Measurements from ENCODE around the gene ATP10A.
A peak's percentile ranks its signal among the peaks of the same experiment; 100 is the strongest.
"Not testable (repeated sequence)": the region's sequence is repeated elsewhere in the genome, so short reads cannot be mapped to it uniquely, and the experiment has no call there.

ATP10A gene

GRCh38 chr15:25641361-25641760 lies 221.8 kb downstream of the ATP10A start:
- H3K4me3 ChIP-seq (ENCODE audit: control insufficient read depth, low read depth, low read length) = no peak overlapping the region
- TF ChIP-seq CTCF (conservative IDR thresholded peaks at IDR 0.05; ENCODE audit: control insufficient read depth, insufficient read depth, low read depth, low read length) = no peak
- DNase-seq (ENCODE audit: low read depth) = no peak

DNA sequence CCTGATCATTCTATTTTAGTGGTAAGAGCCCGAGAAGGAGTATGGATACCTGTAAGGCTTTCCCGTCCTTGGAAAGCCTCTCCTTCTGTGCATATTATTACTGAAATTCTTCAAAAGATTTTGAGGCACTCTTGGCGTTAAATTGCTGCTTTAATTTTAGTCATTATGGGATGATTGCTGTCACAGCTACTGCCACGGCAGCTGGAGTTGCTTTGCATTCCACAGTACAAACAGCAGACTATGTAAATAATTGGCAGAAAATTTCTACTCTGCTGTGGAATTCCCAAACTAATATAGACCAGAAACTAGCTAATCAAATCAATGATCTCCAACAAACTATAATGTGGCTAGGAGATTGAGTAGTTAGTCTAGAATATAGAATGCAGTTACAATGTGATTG lies 222.2 kb downstream of the ATP10A start:
- not testable (repeated sequence) for DNase-seq (ENCODE audit: low read depth); H3K4me3 ChIP-seq (ENCODE audit: control insufficient read depth, low read depth, low read length)

DNA sequence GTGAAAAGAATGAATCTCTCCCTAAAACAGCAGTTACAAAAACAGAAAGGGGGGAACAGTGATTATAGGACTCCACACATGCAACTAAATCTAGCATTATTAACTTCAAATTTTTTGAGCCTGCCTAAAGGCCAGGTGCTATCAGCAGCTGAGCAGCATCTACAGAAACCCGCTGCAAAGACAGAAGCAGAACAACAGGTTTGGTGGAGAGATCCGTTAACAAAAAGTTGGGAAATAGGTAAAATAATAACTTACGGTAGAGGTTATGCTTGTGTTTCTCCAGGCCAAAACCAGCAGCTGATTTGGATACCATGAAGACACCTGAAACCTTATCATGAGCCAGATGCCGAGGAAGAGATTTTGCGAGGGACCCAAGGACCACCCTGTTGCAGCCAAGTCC lies 222.7 kb downstream of the ATP10A start:
- no peak for TF ChIP-seq CTCF (conservative IDR thresholded peaks at IDR 0.05; ENCODE audit: control insufficient read depth, insufficient read depth, low read depth, low read length)
- DNase-seq (ENCODE audit: low read depth) = no peak

DNA sequence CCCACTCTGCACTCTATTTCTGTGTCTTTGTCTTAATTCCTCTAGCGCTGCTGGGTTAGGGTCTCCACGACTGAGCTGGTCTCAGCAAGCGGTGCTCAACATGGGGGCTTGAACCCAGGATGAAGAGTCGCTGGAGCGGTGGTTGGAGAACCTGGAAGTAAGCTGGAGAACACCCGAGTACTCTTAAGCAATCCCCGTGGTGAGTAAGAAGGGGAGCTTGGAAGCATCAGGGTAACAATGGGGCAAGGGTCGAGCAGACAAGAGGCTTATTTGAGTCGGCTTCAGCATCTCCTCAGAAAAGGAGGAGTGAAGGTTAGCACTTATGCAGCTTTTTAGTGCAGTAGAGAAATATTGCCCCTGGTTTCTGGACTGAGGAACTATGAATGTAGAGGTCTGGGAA lies 226.6 kb downstream of the ATP10A start:
- peak; percentile 47 for DNase-seq (ENCODE audit: low read depth)
- not testable (repeated sequence) for H3K4me3 ChIP-seq (ENCODE audit: control insufficient read depth, low read depth, low read length)

More for the DNA sequence above, 222.7 kb downstream of the ATP10A start:
- H3K4me3 ChIP-seq (ENCODE audit: control insufficient read depth, low read depth, low read length) = no peak overlapping the region

DNA sequence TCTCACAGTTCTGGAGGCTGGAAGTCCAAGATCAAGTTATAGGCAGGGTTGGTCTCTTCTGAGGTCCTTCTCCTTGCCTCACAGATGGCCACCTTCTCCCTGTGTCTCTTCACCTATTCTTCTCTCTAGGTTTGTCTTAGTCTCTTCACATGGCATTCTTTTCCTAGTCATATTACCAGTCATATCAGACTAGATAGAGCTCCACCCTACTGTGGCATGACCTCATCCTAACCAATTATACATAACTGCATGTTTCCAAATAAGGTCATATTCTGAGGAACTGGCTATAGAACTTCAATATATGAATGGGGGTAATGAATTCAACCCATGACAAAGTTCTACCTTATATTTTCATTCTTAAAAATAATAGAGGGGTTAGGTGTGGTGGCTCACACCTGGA lies 227.9 kb downstream of the ATP10A start:
- no peak overlapping the region for H3K4me3 ChIP-seq (ENCODE audit: control insufficient read depth, low read depth, low read length)
- no peak for TF ChIP-seq CTCF (conservative IDR thresholded peaks at IDR 0.05; ENCODE audit: control insufficient read depth, insufficient read depth, low read depth, low read length)
- peak; percentile 33 for DNase-seq (ENCODE audit: low read depth)

DNA sequence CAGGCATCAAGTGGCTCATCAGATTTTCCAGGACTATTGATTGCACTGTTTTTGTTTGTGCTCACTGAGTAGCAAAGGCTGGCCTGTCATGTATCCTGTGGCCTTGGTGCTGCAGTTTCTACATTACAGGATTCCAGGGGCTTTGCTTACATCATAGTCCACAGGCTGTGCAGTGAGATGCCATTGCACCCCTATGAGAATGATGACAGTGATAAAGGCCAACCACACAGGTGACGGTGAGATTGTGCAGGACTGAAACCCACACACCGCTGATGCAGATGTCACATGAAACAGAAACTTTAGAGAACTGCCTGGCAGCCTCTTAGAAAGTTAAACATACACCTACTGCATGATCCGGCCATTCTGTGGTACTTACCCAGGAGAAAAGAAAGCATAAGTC lies 229.3 kb downstream of the ATP10A start:
- no peak for DNase-seq (ENCODE audit: low read depth)
- no peak for TF ChIP-seq CTCF (conservative IDR thresholded peaks at IDR 0.05; ENCODE audit: control insufficient read depth, insufficient read depth, low read depth, low read length)
- no peak overlapping the region for H3K4me3 ChIP-seq (ENCODE audit: control insufficient read depth, low read depth, low read length)

GRCh38 chr15:25631971-25632370 lies 231.2 kb downstream of the ATP10A start:
- DNase-seq (ENCODE audit: low read depth) = no peak
- no peak for TF ChIP-seq CTCF (conservative IDR thresholded peaks at IDR 0.05; ENCODE audit: control insufficient read depth, insufficient read depth, low read depth, low read length)
- H3K4me3 ChIP-seq (ENCODE audit: control insufficient read depth, low read depth, low read length) = no peak overlapping the region

All from fibroblast of mammary gland (primary cell).